Duodenal mucosa (tissue), 2 donors: ENCODE data around the gene DENND1B.

Experiments used
- H3K27ac ChIP-seq: one replicate; pipeline ENCODE4 v1.7.0; 2013; ENCODE audit warnings: low read depth, low read length
- H3K27me3 ChIP-seq, 2 donors: one replicate each; pipeline ENCODE4 v1.7.0; 2013; ENCODE audit warnings: low read length in 2 of 2, control low read depth in 1 of 2; ENCODE audit not compliant: insufficient read depth in 2 of 2, control insufficient read depth in 1 of 2
- H3K36me3 ChIP-seq, 2 donors: one replicate each; pipeline ENCODE4 v1.7.0; 2013; ENCODE audit warnings: low read length in 2 of 2, control low read depth in 1 of 2; ENCODE audit not compliant: insufficient read depth in 2 of 2, control insufficient read depth in 1 of 2
- H3K4me1 ChIP-seq, 2 donors: one replicate each; pipeline ENCODE4 v1.7.0; 2013; ENCODE audit warnings: low read length in 2 of 2, control low read depth in 1 of 2; ENCODE audit not compliant: insufficient read depth in 2 of 2, control insufficient read depth in 1 of 2
- H3K4me3 ChIP-seq, 2 donors: one replicate each; pipeline ENCODE4 v1.7.0; 2013; ENCODE audit warnings: low read length in 2 of 2, low read depth in 1 of 2
- H3K9ac ChIP-seq, 2 donors: one replicate each; pipeline ENCODE4 v1.7.0; 2013; ENCODE audit warnings: low read length in 2 of 2, low read depth in 1 of 2
- H3K9me3 ChIP-seq, 2 donors: one replicate each; pipeline ENCODE4 v1.7.0; 2013; ENCODE audit warnings: low read length in 2 of 2, control low read depth in 1 of 2; ENCODE audit not compliant: control insufficient read depth in 1 of 2

The DENND1B gene

DNA sequence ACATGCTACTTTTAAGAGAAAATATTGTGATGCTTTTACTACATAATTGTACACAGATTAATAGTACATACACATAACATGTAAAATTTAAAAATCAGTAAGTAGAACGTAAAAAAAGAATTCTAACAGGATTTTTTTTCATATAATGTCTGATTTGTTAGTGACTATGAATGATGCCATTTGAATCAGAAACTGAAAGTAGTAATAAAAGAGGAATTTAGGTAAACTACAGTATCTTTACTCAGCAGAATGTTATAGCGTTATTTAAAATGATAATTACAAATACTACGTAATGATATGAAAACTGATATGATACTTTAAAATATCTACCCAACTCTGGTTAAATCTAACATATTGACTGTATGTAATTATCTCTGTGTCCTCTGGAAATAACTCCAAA, 116.1 kb downstream of the DENND1B start:
- Histone ChIP-seq H3K9ac (no peak overlapping the region), H3K27me3 (no peaks in the 10 kb centered on the region), H3K9me3 (no peaks in the 10 kb centered on the region), H3K4me3 (no peak overlapping the region), H3K4me1 (peaks cover 3 to 13% of the 10 kb centered on the region in 2 donors), H3K27ac (no peak overlapping the region), H3K36me3 (no peaks in the 10 kb centered on the region)

- H3K36me3 ChIP-seq: peaks cover 0 to 8% of the 10 kb centered on the region in 2 donors
- H3K27me3 ChIP-seq: no peaks in the 10 kb centered on the region
- H3K27ac ChIP-seq: no peak overlapping the region
- no peak overlapping the region for H3K9ac ChIP-seq
- H3K4me1 ChIP-seq: no peaks in the 10 kb centered on the region
- H3K4me3 ChIP-seq: no peak overlapping the region
- no peaks in the 10 kb centered on the region for H3K9me3 ChIP-seq
Observed at GRCh38 chr1:197649188-197649587, 126.1 kb downstream of the DENND1B start.

DNA sequence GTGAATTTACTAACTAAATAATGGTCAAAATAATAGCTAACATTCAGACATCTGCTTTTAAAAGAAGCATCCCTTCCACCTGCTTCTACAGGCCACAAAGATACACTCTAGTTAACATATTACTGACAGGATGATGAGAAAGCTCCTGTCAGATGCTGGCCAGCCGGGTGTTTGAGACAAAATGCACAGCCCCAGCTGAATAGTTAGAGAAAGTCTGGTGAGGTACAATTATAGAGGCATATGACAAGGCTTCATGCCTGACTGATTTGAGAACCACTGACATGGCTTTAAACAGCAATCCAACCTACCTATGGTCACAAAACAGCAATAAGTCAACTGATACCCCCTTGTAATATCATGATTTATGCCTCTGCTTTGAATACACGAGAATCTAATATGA, 137.0 kb downstream of the DENND1B start:
- no peaks in the 10 kb centered on the region for H3K27me3 ChIP-seq
- no peak overlapping the region for H3K27ac ChIP-seq
- H3K36me3 ChIP-seq: peaks cover 9 to 20% of the 10 kb centered on the region in 2 donors
- H3K9me3 ChIP-seq: peaks cover 3 to 5% of the 10 kb centered on the region in 2 donors
- H3K4me3 ChIP-seq: no peak overlapping the region
- no peak overlapping the region for H3K9ac ChIP-seq
- H3K4me1 ChIP-seq: no peaks in the 10 kb centered on the region

GRCh38 chr1:197637406-197637805, 137.9 kb downstream of the DENND1B start:
- Histone ChIP-seq H3K36me3 (peaks cover 8 to 21% of the 10 kb centered on the region in 2 donors), H3K27ac (no peak overlapping the region), H3K4me1 (no peaks in the 10 kb centered on the region), H3K9ac (no peak overlapping the region), H3K27me3 (no peaks in the 10 kb centered on the region), H3K9me3 (peaks cover 6 to 7% of the 10 kb centered on the region in 2 donors), H3K4me3 (no peak overlapping the region)

GRCh38 chr1:197633447-197634078, 141.7 kb downstream of the DENND1B start:
- peaks cover 7 to 18% of the 10 kb centered on the region in 2 donors for H3K36me3 ChIP-seq

DNA sequence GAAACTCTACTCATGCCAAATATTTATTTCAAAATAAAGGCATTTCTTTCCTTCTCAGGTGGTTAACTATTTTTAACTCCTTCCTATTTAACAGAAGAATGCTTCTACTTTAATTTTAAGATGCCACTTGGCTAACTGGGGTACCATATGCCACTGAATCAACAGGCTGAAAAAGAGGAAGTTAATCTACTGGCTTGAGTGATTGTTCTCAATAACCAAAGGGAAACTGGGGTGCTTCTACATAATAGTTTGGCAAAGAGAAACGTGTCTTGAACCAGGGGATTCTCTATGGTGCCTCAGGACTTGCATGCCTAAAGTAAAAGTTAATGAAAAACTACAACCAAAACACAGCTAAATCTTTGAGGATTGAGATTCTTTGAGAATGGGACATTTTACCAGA, 142.6 kb downstream of the DENND1B start:
- H3K27ac ChIP-seq: no peak overlapping the region
- H3K9ac ChIP-seq: no peak overlapping the region
- no peak overlapping the region for H3K4me3 ChIP-seq
- no peaks in the 10 kb centered on the region for H3K4me1 ChIP-seq
- no peaks in the 10 kb centered on the region for H3K27me3 ChIP-seq
- peaks cover 6 to 7% of the 10 kb centered on the region in 2 donors for H3K9me3 ChIP-seq
- peaks cover 7 to 13% of the 10 kb centered on the region in 2 donors for H3K36me3 ChIP-seq

More at GRCh38 chr1:197633447-197634078, 141.7 kb downstream of the DENND1B start:
- no peaks in the 10 kb centered on the region for H3K27me3 ChIP-seq
- H3K4me1 ChIP-seq: no peaks in the 10 kb centered on the region
- peaks cover 6 to 7% of the 10 kb centered on the region in 2 donors for H3K9me3 ChIP-seq
- no peak overlapping the region for H3K9ac ChIP-seq
- no peak overlapping the region for H3K27ac ChIP-seq
- H3K4me3 ChIP-seq: no peak overlapping the region

DNA sequence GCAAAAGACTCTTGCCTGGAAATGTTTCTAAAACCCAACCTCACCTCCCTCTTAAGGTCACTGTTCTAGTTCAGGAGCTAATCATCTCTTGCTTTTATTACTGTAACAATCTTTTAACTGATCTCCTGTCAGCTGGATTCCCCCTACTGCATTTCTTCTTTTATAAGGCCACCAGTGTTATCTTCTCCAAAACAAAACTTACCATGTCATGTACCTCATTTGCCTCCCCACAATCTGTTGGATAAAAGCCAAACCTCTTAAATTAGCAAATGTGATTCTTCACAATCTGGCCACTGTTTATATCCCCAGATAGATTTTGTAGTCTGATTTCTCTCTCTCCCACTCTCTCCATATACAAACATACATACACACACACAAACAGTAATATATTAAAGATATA, 143.3 kb downstream of the DENND1B start:
- Histone ChIP-seq H3K9me3 (peaks cover 6 to 7% of the 10 kb centered on the region in 2 donors), H3K27me3 (no peaks in the 10 kb centered on the region)

DNA sequence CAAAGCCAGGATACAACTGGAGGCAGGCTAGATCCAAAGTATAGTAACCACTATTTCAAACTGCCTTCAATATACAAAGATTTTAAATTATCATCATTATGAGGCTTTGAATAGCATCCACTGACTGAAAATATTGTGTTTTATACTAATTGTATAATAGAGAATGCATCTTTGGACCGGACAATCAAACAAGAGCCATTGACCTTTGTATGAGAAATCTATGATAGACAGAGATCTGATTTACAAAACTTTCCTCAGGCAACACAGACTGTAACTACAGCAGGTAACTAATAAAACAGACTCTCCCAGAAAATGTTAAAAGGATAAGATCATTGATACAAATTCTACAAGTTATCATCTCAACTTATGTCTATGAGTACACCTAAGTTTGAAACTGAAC, 152.9 kb downstream of the DENND1B start:
- H3K4me3 ChIP-seq: no peak overlapping the region
- no peak overlapping the region for H3K9ac ChIP-seq
- H3K9me3 ChIP-seq: no peaks in the 10 kb centered on the region
- H3K27me3 ChIP-seq: no peaks in the 10 kb centered on the region
- H3K36me3 ChIP-seq: no peaks in the 10 kb centered on the region
- H3K4me1 ChIP-seq: peaks cover 8 to 9% of the 10 kb centered on the region in 2 donors
- no peak overlapping the region for H3K27ac ChIP-seq

More for the DNA sequence above, 143.3 kb downstream of the DENND1B start:
- Histone ChIP-seq H3K4me3 (no peak overlapping the region), H3K36me3 (peaks cover 7 to 13% of the 10 kb centered on the region in 2 donors), H3K9ac (no peak overlapping the region), H3K27ac (no peak overlapping the region), H3K4me1 (no peaks in the 10 kb centered on the region)

GRCh38 chr1:197621761-197622160, 153.5 kb downstream of the DENND1B start:
- Histone ChIP-seq H3K4me3 (no peak overlapping the region), H3K27ac (no peak overlapping the region), H3K9me3 (no peaks in the 10 kb centered on the region), H3K27me3 (no peaks in the 10 kb centered on the region), H3K4me1 (peaks cover 8 to 9% of the 10 kb centered on the region in 2 donors), H3K9ac (no peak overlapping the region), H3K36me3 (no peaks in the 10 kb centered on the region)

- H3K9me3 ChIP-seq: no peaks in the 10 kb centered on the region
- H3K36me3 ChIP-seq: peaks cover 0 to 4% of the 10 kb centered on the region in 2 donors
- no peaks in the 10 kb centered on the region for H3K27me3 ChIP-seq
- H3K27ac ChIP-seq: no peak overlapping the region
- no peak overlapping the region for H3K4me3 ChIP-seq
- peaks cover 8 to 9% of the 10 kb centered on the region in 2 donors for H3K4me1 ChIP-seq
- no peak overlapping the region for H3K9ac ChIP-seq
Observed at GRCh38 chr1:197620714-197621163, 154.5 kb downstream of the DENND1B start.
